NCI-H524 (cell line): ENCODE results near the gene C11orf21.

ENCODE experiments used
- DNase-seq, 2 experiments: peaks; one replicate each; lab custom pipeline; 2025; lab: John Stamatoyannopoulos, UW

Gene C11orf21

GRCh38 chr11:2259466-2259830, 42.3 kb downstream of the C11orf21 start:
- DNase-seq, result no peak

- no peak for DNase-seq
Measured at GRCh38 chr11:2258501-2259465, 42.9 kb downstream of the C11orf21 start.

DNA sequence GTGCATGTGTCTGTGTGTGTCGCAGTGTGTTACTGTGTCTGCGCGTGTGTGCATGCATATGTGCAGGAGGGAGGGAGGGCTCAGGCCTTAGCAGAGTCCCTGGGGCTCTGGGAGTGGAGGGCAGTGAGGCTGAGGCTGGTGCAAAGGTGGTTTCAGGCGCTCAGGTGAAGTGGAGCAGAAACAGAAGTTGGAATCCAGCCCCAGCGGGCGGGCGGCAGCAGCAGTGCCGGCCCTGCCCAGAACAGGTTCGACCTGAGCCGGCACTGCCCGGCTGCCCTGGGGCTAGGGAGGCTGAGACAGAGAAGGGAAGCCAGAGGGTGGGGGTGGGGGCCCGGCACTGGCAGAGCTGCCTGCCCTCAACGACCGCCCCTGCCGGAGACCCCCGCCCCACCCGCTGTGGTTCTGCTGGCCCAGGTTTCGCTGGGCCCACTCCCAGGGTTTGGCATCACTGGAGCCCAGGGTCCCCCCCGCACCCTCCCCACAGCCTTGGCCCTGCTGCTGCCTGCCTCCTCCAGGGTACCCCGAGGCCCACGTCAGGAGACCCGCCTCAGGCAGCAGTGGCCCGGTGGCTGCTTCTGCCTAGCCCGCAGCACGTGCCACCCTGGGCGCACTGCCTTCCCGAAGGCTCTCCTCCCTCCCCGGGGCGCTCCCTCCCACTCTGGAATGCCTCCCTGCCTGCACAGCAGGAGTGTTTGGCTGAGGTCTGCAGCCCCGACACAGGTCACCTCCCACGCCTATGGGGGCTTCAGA, 44.6 kb downstream of the C11orf21 start:
- DNase-seq, result no peak

- no peak for DNase-seq
Measured at GRCh38 chr11:2256293-2256913, 45.3 kb downstream of the C11orf21 start.

- no peak for DNase-seq
Measured at GRCh38 chr11:2252018-2252417, 49.7 kb downstream of the C11orf21 start.

GRCh38 chr11:2251138-2251537, 50.6 kb downstream of the C11orf21 start:
- no peak for DNase-seq

- DNase-seq, result no peak
Measured at GRCh38 chr11:2250485-2250884, 51.2 kb downstream of the C11orf21 start.

DNA sequence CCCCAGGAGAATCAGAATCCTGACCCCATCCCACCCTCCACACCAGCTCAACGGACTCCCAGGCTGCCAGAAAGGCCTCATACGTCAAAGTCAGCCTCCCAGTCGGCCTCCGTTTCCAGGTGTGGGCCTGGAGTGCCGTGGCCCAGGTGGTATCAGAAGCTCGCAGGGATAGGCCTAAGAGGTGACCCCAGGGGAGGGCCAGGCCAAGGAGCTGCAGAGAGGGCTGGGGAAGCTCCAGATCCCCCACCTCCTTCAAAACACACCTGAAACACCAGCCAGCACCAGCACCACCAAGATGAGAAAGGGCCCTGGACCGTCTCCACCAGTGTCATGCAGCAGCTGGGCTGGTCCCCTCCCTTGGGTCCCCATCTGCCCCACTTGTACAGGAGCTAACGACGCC, 51.7 kb downstream of the C11orf21 start:
- no peak for DNase-seq

DNA sequence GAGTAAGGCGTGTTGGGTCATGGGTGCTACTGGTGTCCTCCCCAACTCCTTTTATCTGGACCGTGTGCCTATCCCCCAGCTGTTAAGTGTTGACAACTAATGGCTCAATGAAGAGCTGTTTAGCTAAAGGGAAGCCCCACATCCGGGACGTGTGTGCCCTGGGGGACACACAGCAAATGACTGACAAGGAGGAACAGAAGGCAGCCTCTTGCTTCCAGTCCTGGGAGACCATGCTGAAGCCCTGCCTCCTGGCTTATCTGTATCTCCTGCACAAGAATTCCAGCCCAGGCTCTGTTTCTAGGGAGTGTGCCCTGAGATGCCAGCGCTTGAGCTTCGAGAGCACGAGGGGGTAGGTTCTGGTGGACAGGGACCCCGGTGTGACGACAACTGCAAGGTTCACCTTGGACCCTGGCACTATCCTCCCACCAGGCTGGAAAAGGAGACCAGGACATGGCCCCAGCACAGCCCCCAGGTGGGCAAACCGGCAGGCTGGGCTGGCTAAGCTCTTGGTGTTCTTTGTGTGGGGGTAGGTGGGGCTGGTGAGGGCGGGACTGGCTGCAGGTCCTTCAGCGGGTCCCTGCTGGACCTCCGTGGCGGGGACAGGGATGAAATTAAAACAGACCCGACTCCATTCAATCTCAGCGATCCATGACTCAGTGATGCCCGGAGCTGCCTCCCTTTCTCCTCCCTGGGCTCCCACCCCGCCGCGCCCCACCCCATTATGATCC, 52.4 kb downstream of the C11orf21 start:
- DNase-seq, result no peak

DNA sequence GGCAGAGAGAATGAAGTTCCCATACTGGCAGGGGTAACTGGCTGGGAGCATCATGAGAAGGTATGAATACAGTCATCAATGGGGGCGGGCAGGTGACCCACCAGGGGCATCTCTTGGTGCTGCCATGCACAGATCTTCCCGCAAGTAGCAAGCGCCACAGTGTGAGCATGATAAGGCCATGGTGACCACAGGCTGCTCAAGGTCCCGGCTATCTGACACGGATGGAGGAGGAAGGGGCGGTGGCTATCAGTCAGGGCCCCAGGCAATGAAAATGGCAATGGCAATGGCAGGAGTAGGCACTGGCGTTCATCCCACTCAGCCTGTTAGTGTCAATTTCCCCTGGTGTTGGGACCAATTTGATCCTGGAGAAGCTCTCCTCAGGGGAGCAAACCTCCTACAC, 53.0 kb downstream of the C11orf21 start:
- no peak for DNase-seq

- no peak for DNase-seq
Measured at GRCh38 chr11:2248242-2248641, 53.5 kb downstream of the C11orf21 start.

DNA sequence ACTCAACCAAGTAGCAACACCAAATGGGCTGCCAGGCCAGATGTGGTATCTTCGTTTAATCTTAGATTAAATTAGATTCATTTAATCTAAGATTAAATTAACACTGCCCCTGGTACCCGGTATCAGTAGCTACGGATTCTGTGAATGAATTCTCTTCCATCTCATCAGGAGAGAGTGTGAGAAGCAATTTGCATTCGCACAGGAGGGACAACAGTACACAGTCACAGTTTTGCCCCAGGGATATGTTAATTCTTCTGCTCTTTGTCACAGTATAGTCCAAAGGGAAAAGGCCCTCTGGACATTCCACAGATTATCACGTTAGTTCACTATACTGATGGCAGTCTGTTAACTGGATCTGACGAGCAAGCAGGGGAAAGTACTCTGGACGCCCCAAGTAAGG, 54.2 kb downstream of the C11orf21 start:
- DNase-seq, result no peak
